Measurements from ENCODE around the gene UBE2J2.

DNA sequence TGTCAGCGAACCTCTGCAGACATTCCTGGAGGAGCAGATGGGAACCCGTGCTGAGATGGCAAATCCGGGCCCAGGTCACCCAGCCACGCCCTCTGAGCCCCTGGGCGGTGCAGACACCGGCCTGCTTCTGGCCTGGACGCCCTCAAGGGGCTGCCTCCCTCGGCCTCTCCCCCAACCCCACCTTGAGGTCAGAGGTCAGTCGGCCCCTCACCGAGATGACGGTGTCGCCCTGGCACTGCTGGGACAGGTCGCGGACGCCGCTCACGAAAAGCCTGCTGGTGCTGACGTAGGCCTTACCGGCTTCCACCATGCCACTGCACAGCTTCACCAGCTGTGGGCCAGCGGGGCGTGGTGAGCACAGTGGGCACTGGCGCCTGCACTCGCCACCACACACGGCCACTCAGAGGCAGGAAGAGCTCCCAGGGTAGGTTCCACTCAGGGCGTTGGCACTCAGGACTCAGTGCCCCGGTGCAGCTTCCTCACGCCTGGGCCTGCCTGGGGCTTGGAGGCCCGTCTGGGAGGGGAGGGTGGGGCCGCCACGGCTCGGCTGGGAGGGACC is 29.4 kb upstream of the UBE2J2 start:
- no peak for TF ChIP-seq CTCF (IDR thresholded peaks at IDR 0.05)
- no peak for TF ChIP-seq POLR2A (IDR thresholded peaks at IDR 0.05)
